Stomach (tissue), 9 donors: ENCODE results near the gene HK1. TPM values are rescaled to one million over a fixed set of nuclear protein-coding genes. Genes with fewer than 3 reads are reported as not detected.

ENCODE experiments used
- DNase-seq, 2 donors: peaks; one replicate each; pipeline versions ENCODE4 v3.0.0 to v3.0.0-alpha.2; 2013 to 2019
- H3K27ac ChIP-seq, 5 donors: fragments of 200-600 bp in 4 of 5; sonication (generic) in 4 of 5; one replicate each; pipeline ENCODE4 v1.5.1; 2013 to 2019; ENCODE audit warnings: mild to moderate bottlenecking in 1 of 5, moderate library complexity in 1 of 5
- H3K27me3 ChIP-seq, 3 donors: fragments of 200-600 bp; sonication (generic); one replicate each; pipeline ENCODE4 v1.5.1; 2017 to 2019; ENCODE audit warnings: mixed run types in 1 of 3
- H3K36me3 ChIP-seq, 4 donors: fragments of 200-600 bp; sonication (generic); 1 replicate in 3 of 4; 2 replicates in 1 of 4; pipeline ENCODE4 v1.5.1; 2016 to 2019
- H3K4me1 ChIP-seq, 4 donors: fragments of 200-600 bp; sonication (generic); one replicate each; pipeline ENCODE4 v1.5.1; 2016 to 2019
- H3K4me3 ChIP-seq, 4 donors: fragments of 200-600 bp; sonication (generic) in 3 of 4; one replicate each; pipeline ENCODE4 v1.5.1; 2016 to 2019; ENCODE audit warnings: mild to moderate bottlenecking in 1 of 4
- H3K9me3 ChIP-seq, 4 donors: fragments of 200-600 bp; sonication (generic); one replicate each; pipeline ENCODE4 v1.5.1; 2016 to 2019
- EP300 ChIP-seq: sonication (generic); formaldehyde crosslinking; IDR thresholded peaks from one replicate; pipeline ENCODE4 v1.6.1; 2017; ENCODE audit warnings: antibody characterized with exemption
- POLR2A ChIP-seq, 4 donors: fragments of 450-650 bp; IDR thresholded peaks; one replicate each; pipeline ENCODE4 v1.6.1; 2016; ENCODE audit warnings: antibody characterized with exemption in 4 of 4, control low read depth in 2 of 4, mild to moderate bottlenecking in 1 of 4, moderate library complexity in 1 of 4
- POLR2AphosphoS5 ChIP-seq, 3 donors: sonication (generic); formaldehyde crosslinking; IDR thresholded peaks; one replicate each; pipeline ENCODE4 v1.6.1; 2016; ENCODE audit warnings: antibody characterized with exemption in 3 of 3
- WGBS, 5 donors: extraction: QIAGEN DNeasy Blood & Tissue Kit in 3 of 5; methylation state at CpG; one replicate each; pipeline versions ENCODE4 v1.1.5 to v1.1.7; 2013 to 2018; 5-methylcytosine and 5-hydroxymethylcytosine counted together
- intact Hi-C: fragments of 100-400 bp; cut with DNase I; formaldehyde crosslinking; loops from one replicate; pipeline ENCODE4 v1.15.1; 2023; ENCODE audit warnings: low total_unique reads
- polyA plus RNA-seq, 3 donors: library from polyadenylated mRNA; stranded (reverse); fragments of 200-250 nt; gene quantifications; one replicate each; pipeline ENCODE4 v1.2.3, GENCODE V29; 2013
- total RNA-seq, 5 donors: library from RNA; depleted of rRNA; stranded (reverse); fragments of >200 nt; gene quantifications; one replicate each; pipeline versions ENCODE4 v1.1.0 to v1.2.3, GENCODE V29; 2014 to 2016
- TF ChIP-seq, protein P1 (sequence below), 7 experiments: fragments of 450-650 bp in 4 of 7; fragments of 200-600 bp in 3 of 7; sonication (generic) in 3 of 7; IDR thresholded peaks; one replicate each; pipeline ENCODE4 v1.5.1; 2016 to 2019; ENCODE audit warnings: antibody characterized with exemption in 7 of 7, control low read depth in 2 of 7, mild to moderate bottlenecking in 1 of 7
- donor health status: healthy with polysubstance abuse.
- donor health status: Bipolar disorder and iron deficiency.
- donor health status: healthy.

HK1 gene
- total and polyA plus RNA-seq, 8 donors, result 32.7 to 60.9 (median 50.8) TPM

DNA sequence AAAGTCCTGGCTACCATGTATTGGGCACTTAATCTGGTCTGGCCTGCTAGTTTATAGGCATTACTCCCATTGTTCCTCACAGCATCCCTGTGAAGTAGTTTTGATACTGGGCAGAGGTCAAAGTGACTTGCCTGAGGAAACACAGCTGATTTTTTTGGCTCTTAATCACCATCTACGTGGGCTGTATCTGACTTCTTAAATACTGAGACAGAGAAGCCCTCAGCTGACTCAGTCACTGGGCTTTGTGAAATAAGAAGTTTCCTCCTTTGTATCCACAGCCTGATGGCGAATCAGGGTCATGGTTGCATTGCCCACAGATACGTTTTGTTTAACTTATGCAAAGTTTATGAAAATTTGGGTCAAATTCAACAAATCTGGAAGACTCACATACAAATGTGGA is 125.2 kb downstream of the HK1 start:
- Histone ChIP-seq H3K27ac (peak overlapping the region in 2 of 5 donors; percentile 85 to 95), H3K27me3 (no peaks in the 10 kb centered on the region), H3K9me3 (no peaks in the 10 kb centered on the region), H3K4me3 (no peak overlapping the region), H3K36me3 (peaks cover 29 to 75% (median 65%) of the 10 kb centered on the region in 4 donors), H3K4me1 (peaks cover 14 to 61% (median 37%) of the 10 kb centered on the region in 4 donors)
- TF ChIP-seq, protein P1, sequence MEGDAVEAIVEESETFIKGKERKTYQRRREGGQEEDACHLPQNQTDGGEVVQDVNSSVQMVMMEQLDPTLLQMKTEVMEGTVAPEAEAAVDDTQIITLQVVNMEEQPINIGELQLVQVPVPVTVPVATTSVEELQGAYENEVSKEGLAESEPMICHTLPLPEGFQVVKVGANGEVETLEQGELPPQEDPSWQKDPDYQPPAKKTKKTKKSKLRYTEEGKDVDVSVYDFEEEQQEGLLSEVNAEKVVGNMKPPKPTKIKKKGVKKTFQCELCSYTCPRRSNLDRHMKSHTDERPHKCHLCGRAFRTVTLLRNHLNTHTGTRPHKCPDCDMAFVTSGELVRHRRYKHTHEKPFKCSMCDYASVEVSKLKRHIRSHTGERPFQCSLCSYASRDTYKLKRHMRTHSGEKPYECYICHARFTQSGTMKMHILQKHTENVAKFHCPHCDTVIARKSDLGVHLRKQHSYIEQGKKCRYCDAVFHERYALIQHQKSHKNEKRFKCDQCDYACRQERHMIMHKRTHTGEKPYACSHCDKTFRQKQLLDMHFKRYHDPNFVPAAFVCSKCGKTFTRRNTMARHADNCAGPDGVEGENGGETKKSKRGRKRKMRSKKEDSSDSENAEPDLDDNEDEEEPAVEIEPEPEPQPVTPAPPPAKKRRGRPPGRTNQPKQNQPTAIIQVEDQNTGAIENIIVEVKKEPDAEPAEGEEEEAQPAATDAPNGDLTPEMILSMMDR (IDR thresholded peaks at IDR 0.05), result no peak
- peak in 2 of 3 donors; percentile 17 to 74 for TF ChIP-seq POLR2AphosphoS5 (IDR thresholded peaks at IDR 0.05)
- WGBS, 5 donors, result 48 to 65% (median 60%) methylated on average over 3 of the region's 3 CpGs
- intact Hi-C loops, result no loop called here
- no peak for DNase-seq

DNA sequence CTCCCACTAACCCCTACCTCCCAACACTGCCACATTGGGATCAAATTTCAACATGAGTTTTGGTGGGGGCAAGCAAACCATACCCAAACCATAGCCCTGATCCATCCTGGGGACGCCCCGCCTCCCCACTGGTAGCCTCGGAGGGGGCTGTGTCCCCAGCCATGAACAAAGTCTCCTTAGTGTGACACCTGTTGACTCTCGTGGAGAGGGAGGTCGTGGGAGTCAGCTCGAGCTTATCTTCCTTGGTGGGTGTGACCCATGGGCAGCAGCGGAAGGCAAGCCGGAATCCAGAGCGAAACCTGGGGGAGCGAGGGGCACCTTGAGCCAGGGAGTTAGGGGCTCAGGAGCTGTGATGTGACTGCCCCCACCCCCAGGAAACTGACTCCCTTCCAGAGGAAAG is 126.5 kb downstream of the HK1 start:
- Histone ChIP-seq H3K27ac (peak overlapping the region in 3 of 5 donors; percentile 85 to 95 (median 95)), H3K36me3 (peaks cover 29 to 62% (median 53%) of the 10 kb centered on the region in 4 donors), H3K4me3 (no peak overlapping the region), H3K9me3 (no peaks in the 10 kb centered on the region), H3K27me3 (no peaks in the 10 kb centered on the region), H3K4me1 (peaks cover 19 to 68% (median 40%) of the 10 kb centered on the region in 4 donors)
- TF ChIP-seq, protein P1 (IDR thresholded peaks at IDR 0.05), result no peak
- no peak for TF ChIP-seq POLR2A (IDR thresholded peaks at IDR 0.05)
- no peak for TF ChIP-seq POLR2AphosphoS5 (IDR thresholded peaks at IDR 0.05)
- no peak for TF ChIP-seq EP300
- intact Hi-C loops, result no loop called here
- DNase-seq, result no peak
- WGBS, 5 donors, result 75 to 90% (median 81%) methylated on average over 7 to 10 of the region's 10 CpGs

DNA sequence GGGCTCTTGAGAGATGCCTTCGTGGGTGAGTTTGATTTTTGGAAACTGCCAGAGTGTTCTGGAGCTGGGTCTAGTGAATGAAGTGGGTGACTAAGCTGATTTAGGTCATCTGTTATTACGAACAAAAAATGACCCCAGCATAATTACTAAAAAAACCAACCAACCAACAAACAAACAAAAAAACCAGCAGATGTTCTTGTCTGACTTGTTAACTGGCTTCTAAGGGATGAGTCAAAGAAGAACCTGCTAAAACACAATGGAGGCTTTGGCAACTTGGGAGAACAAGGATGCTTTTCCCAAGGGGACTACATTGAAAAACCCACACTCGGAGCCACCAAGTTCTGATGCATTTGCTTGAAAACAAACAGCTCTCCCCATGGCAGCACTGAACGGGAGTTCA is 126.9 kb downstream of the HK1 start:
- Histone ChIP-seq H3K27me3 (no peaks in the 10 kb centered on the region), H3K4me1 (peaks cover 19 to 68% (median 40%) of the 10 kb centered on the region in 4 donors), H3K4me3 (no peak overlapping the region), H3K27ac (peak overlapping the region in 4 of 5 donors; percentile 65 to 95 (median 90)), H3K9me3 (no peaks in the 10 kb centered on the region), H3K36me3 (peaks cover 26 to 58% (median 48%) of the 10 kb centered on the region in 4 donors)
- DNase-seq, result no peak
- WGBS, 5 donors, result 65 to 77% (median 68%) methylated on average over 4 of the region's 4 CpGs
- intact Hi-C loops, result no loop called here
- TF ChIP-seq POLR2A (IDR thresholded peaks at IDR 0.05), result no peak
- no peak for TF ChIP-seq EP300
- no peak for TF ChIP-seq POLR2AphosphoS5 (IDR thresholded peaks at IDR 0.05)

DNA sequence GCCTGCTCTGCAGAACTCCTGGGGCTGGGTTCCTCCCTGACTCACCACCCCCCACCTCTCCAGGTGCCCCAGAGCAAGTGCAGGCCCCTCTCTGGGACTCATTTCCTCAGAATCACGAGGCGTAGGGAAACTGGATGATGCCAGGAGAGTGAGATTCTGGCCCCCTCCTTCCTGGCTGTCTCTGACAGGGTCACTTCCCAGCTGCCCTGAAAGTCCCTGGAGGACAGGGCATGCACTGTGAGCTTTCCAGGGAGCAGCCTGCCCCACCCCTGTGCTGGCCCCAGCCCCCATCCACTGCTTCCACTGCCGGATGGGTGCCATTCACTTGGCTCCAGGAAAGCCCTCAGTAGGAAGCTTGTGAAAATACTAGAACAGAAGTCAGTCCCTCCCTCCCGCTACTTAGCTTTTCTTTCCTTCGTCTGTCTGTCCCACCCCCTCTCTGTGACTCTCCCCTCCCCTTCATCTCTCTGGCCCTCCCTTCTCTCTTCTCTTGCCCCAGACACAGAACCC is 128.1 kb downstream of the HK1 start:
- 22 to 46% (median 40%) methylated on average over 5 of the region's 5 CpGs for WGBS, 5 donors
- no peaks in the 10 kb centered on the region for H3K9me3 ChIP-seq
- TF ChIP-seq POLR2A (IDR thresholded peaks at IDR 0.05) (no peak), POLR2AphosphoS5 (IDR thresholded peaks at IDR 0.05) (peak in 1 of 3 donors; percentile 22)
- TF ChIP-seq, protein P1 (IDR thresholded peaks at IDR 0.05), result no peak
- intact Hi-C loops, result no loop called here
- H3K4me1 ChIP-seq, result peaks cover 19 to 77% (median 43%) of the 10 kb centered on the region in 4 donors
- peaks cover 14 to 46% (median 37%) of the 10 kb centered on the region in 4 donors for H3K36me3 ChIP-seq
- H3K4me3 ChIP-seq, result no peak overlapping the region
- no peaks in the 10 kb centered on the region for H3K27me3 ChIP-seq
- H3K27ac ChIP-seq, result peak overlapping the region; percentile 11 to 95 (median 85)
- peak in 1 of 2 donors; percentile 69 for DNase-seq
